A549 (cell line): ENCODE data around the gene CUL9.

Experiments
- CBX2 ChIP-seq: fragments of 200-600 bp; sonication (generic); IDR thresholded peaks from 2 replicates; pipeline ENCODE4 v1.6.1; 2016; ENCODE audit warnings: low read depth, mild to moderate bottlenecking, borderline replicate concordance
- CBX8 ChIP-seq: fragments of 200-600 bp; sonication (generic); IDR thresholded peaks from 2 replicates; pipeline ENCODE4 v1.6.1; 2016
- CHD2 ChIP-seq: fragments of 150-350 bp; IDR thresholded peaks from 2 replicates; pipeline ENCODE4 v1.6.1; 2014; ENCODE audit warnings: low read length; ENCODE audit not compliant: partially characterized antibody
- EP300 ChIP-seq, 2 experiments: fragments of >200 bp; sonication (Bioruptor Twin); formaldehyde crosslinking; IDR thresholded peaks; 2 replicates in 1 of 2; 3 replicates in 1 of 2; pipeline ENCODE4 v1.6.1; 2016 to 2017
- HDAC2 ChIP-seq: fragments of 200-600 bp; sonication (generic); IDR thresholded peaks from 2 replicates; pipeline ENCODE4 v1.6.1; 2016
- POLR2A ChIP-seq: IDR thresholded peaks from 2 replicates; pipeline ENCODE4 v1.6.1; 2012; ENCODE audit warnings: mild to moderate bottlenecking, low read length
- RAD21 ChIP-seq, 2 experiments: fragments of >200 bp in 1 of 2; sonication (Bioruptor Twin) in 1 of 2; formaldehyde crosslinking in 1 of 2; IDR thresholded peaks in 1 of 2; conservative IDR thresholded peaks in 1 of 2; 2 replicates in 1 of 2; 3 replicates in 1 of 2; pipeline ENCODE4 v1.6.1; 2012 to 2018; ENCODE audit warnings: inconsistent platforms in 1 of 2
- RFX5 ChIP-seq: fragments of 450-650 bp; IDR thresholded peaks from 2 replicates; pipeline ENCODE4 v1.7.1; 2014; ENCODE audit warnings: antibody characterized with exemption, mild to moderate bottlenecking, moderate library complexity
- RNF2 ChIP-seq: fragments of 200-600 bp; sonication (generic); IDR thresholded peaks from 2 replicates; pipeline ENCODE4 v1.6.1; 2016; ENCODE audit warnings: low read depth, mild to moderate bottlenecking, antibody characterized with exemption, moderate library complexity, borderline replicate concordance
- TFCP2L1 ChIP-seq: fragments of 250-450 bp; sonication (Bioruptor Pico); IDR thresholded peaks from 2 replicates; pipeline ENCODE4 v1.5.0; 2021; ENCODE audit warnings: mild to moderate bottlenecking
- TP53 ChIP-seq: fragments of 250-450 bp; sonication (Bioruptor Pico); IDR thresholded peaks from 2 replicates; pipeline ENCODE4 v1.5.0; 2021; ENCODE audit warnings: mild to moderate bottlenecking, moderate library complexity
- TF ChIP-seq, protein P1 (sequence below): fragments of >200 bp; sonication (Bioruptor Twin); formaldehyde crosslinking; IDR thresholded peaks from 3 replicates; pipeline ENCODE4 v1.5.1; 2016
- TF ChIP-seq, protein P2 (sequence below): fragments of 200-600 bp; sonication (generic); IDR thresholded peaks from 2 replicates; pipeline ENCODE4 v1.6.1; 2016; ENCODE audit warnings: antibody characterized with exemption, mild to moderate bottlenecking, moderate library complexity

GRCh38 chr6:43241446-43241845, 59.5 kb downstream of the CUL9 start:
- no peak for TF ChIP-seq CBX2
- TF ChIP-seq, protein P1, sequence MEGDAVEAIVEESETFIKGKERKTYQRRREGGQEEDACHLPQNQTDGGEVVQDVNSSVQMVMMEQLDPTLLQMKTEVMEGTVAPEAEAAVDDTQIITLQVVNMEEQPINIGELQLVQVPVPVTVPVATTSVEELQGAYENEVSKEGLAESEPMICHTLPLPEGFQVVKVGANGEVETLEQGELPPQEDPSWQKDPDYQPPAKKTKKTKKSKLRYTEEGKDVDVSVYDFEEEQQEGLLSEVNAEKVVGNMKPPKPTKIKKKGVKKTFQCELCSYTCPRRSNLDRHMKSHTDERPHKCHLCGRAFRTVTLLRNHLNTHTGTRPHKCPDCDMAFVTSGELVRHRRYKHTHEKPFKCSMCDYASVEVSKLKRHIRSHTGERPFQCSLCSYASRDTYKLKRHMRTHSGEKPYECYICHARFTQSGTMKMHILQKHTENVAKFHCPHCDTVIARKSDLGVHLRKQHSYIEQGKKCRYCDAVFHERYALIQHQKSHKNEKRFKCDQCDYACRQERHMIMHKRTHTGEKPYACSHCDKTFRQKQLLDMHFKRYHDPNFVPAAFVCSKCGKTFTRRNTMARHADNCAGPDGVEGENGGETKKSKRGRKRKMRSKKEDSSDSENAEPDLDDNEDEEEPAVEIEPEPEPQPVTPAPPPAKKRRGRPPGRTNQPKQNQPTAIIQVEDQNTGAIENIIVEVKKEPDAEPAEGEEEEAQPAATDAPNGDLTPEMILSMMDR = no peak
- no peak for TF ChIP-seq RFX5
- no peak for TF ChIP-seq POLR2A
- TF ChIP-seq RNF2 = no peak
- no peak for TF ChIP-seq EP300 (IDR thresholded peaks at IDR 0.05)
- TF ChIP-seq CBX8 = no peak
- TF ChIP-seq HDAC2 = no peak
- TF ChIP-seq RAD21 (conservative IDR thresholded peaks at IDR 0.05 in 1 of 2, IDR thresholded peaks at IDR 0.05 in 1 of 2) = no peak
- TF ChIP-seq, protein P2, sequence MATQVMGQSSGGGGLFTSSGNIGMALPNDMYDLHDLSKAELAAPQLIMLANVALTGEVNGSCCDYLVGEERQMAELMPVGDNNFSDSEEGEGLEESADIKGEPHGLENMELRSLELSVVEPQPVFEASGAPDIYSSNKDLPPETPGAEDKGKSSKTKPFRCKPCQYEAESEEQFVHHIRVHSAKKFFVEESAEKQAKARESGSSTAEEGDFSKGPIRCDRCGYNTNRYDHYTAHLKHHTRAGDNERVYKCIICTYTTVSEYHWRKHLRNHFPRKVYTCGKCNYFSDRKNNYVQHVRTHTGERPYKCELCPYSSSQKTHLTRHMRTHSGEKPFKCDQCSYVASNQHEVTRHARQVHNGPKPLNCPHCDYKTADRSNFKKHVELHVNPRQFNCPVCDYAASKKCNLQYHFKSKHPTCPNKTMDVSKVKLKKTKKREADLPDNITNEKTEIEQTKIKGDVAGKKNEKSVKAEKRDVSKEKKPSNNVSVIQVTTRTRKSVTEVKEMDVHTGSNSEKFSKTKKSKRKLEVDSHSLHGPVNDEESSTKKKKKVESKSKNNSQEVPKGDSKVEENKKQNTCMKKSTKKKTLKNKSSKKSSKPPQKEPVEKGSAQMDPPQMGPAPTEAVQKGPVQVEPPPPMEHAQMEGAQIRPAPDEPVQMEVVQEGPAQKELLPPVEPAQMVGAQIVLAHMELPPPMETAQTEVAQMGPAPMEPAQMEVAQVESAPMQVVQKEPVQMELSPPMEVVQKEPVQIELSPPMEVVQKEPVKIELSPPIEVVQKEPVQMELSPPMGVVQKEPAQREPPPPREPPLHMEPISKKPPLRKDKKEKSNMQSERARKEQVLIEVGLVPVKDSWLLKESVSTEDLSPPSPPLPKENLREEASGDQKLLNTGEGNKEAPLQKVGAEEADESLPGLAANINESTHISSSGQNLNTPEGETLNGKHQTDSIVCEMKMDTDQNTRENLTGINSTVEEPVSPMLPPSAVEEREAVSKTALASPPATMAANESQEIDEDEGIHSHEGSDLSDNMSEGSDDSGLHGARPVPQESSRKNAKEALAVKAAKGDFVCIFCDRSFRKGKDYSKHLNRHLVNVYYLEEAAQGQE = no peak
- no peak for TF ChIP-seq TP53 (CRISPR knock-in tag)
- TF ChIP-seq TFCP2L1 (CRISPR knock-in tag) = no peak
- TF ChIP-seq CHD2 = no peak
